Measurements from ENCODE around the gene PCNX3.

- TF ChIP-seq POLR2A (IDR thresholded peaks at IDR 0.05; ENCODE audit: borderline replicate concordance, extremely low read depth, insufficient read depth, insufficient read length) (no peak), EZH2phosphoT487 (IDR thresholded peaks at IDR 0.05; ENCODE audit: borderline replicate concordance) (no peak), FOSL1 (IDR thresholded peaks at IDR 0.05; ENCODE audit: low read depth) (no peak), EZH2 (IDR thresholded peaks at IDR 0.05) (no peak), ATF3 (IDR thresholded peaks at IDR 0.05) (no peak), POLR2AphosphoS5 (IDR thresholded peaks at IDR 0.05; ENCODE audit: low read depth, low read length) (no peak), RAD21 (IDR thresholded peaks at IDR 0.05; ENCODE audit: low read depth) (no peak), YY1 (IDR thresholded peaks at IDR 0.05; ENCODE audit: extremely low read depth, insufficient replicate concordance, low read depth, low read length) (no peak), CBX3 (IDR thresholded peaks at IDR 0.05; ENCODE audit: low read depth) (no peak), SIN3A (IDR thresholded peaks at IDR 0.05; ENCODE audit: low read depth) (no peak)
- TF ChIP-seq, protein P1, sequence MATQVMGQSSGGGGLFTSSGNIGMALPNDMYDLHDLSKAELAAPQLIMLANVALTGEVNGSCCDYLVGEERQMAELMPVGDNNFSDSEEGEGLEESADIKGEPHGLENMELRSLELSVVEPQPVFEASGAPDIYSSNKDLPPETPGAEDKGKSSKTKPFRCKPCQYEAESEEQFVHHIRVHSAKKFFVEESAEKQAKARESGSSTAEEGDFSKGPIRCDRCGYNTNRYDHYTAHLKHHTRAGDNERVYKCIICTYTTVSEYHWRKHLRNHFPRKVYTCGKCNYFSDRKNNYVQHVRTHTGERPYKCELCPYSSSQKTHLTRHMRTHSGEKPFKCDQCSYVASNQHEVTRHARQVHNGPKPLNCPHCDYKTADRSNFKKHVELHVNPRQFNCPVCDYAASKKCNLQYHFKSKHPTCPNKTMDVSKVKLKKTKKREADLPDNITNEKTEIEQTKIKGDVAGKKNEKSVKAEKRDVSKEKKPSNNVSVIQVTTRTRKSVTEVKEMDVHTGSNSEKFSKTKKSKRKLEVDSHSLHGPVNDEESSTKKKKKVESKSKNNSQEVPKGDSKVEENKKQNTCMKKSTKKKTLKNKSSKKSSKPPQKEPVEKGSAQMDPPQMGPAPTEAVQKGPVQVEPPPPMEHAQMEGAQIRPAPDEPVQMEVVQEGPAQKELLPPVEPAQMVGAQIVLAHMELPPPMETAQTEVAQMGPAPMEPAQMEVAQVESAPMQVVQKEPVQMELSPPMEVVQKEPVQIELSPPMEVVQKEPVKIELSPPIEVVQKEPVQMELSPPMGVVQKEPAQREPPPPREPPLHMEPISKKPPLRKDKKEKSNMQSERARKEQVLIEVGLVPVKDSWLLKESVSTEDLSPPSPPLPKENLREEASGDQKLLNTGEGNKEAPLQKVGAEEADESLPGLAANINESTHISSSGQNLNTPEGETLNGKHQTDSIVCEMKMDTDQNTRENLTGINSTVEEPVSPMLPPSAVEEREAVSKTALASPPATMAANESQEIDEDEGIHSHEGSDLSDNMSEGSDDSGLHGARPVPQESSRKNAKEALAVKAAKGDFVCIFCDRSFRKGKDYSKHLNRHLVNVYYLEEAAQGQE (IDR thresholded peaks at IDR 0.05; ENCODE audit: low read depth), result no peak
- TF ChIP-seq, protein P2, sequence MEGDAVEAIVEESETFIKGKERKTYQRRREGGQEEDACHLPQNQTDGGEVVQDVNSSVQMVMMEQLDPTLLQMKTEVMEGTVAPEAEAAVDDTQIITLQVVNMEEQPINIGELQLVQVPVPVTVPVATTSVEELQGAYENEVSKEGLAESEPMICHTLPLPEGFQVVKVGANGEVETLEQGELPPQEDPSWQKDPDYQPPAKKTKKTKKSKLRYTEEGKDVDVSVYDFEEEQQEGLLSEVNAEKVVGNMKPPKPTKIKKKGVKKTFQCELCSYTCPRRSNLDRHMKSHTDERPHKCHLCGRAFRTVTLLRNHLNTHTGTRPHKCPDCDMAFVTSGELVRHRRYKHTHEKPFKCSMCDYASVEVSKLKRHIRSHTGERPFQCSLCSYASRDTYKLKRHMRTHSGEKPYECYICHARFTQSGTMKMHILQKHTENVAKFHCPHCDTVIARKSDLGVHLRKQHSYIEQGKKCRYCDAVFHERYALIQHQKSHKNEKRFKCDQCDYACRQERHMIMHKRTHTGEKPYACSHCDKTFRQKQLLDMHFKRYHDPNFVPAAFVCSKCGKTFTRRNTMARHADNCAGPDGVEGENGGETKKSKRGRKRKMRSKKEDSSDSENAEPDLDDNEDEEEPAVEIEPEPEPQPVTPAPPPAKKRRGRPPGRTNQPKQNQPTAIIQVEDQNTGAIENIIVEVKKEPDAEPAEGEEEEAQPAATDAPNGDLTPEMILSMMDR (IDR thresholded peaks at IDR 0.05 in 2 of 3, conservative IDR thresholded peaks at IDR 0.05 in 1 of 3; ENCODE audit: borderline replicate concordance in 1 of 3, insufficient read depth in 1 of 3, low read depth in 2 of 3, low read length in 2 of 3), result no peak
Observed at GRCh38 chr11:65581928-65582327, 33.6 kb upstream of the PCNX3 start.

All from HCT116 (cell line).